ENCODE measurements around the gene WNT11.

WNT11 gene

GRCh38 chr11:76157891-76158290 lies 48.4 kb downstream of the WNT11 start:
- no peak overlapping the region for H3K4me3 ChIP-seq (ENCODE audit: low read length)
- H3K27me3 ChIP-seq (replicated peaks; ENCODE audit: control insufficient read depth, insufficient read depth, low read length), result peaks cover 18% of the 10 kb centered on the region
- no peaks in the 10 kb centered on the region for H3K9me3 ChIP-seq (ENCODE audit: control insufficient read depth, low read length)
- H3K9ac ChIP-seq (ENCODE audit: low read length), result no peak overlapping the region
- H3K36me3 ChIP-seq (ENCODE audit: control insufficient read depth, insufficient read depth, low read length, severe bottlenecking), result no peaks in the 10 kb centered on the region
- DNase-seq (ENCODE audit: low read depth), result no peak
- H3K4me1 ChIP-seq (ENCODE audit: control insufficient read depth, insufficient read depth, low read length), result peaks cover 21% of the 10 kb centered on the region

- no peak overlapping the region for H3K9ac ChIP-seq (ENCODE audit: low read length)
- no peak overlapping the region for H3K4me3 ChIP-seq (ENCODE audit: low read length)
- DNase-seq (ENCODE audit: low read depth), result no peak
- H3K9me3 ChIP-seq (ENCODE audit: control insufficient read depth, low read length), result no peaks in the 10 kb centered on the region
- peaks cover 28% of the 10 kb centered on the region for H3K4me1 ChIP-seq (ENCODE audit: control insufficient read depth, insufficient read depth, low read length)
- no peaks in the 10 kb centered on the region for H3K36me3 ChIP-seq (ENCODE audit: control insufficient read depth, insufficient read depth, low read length, severe bottlenecking)
- peaks cover 10% of the 10 kb centered on the region for H3K27me3 ChIP-seq (replicated peaks; ENCODE audit: control insufficient read depth, insufficient read depth, low read length)
Observed at GRCh38 chr11:76156971-76157427, 49.3 kb downstream of the WNT11 start.

GRCh38 chr11:76155500-76156227 lies 50.6 kb downstream of the WNT11 start:
- DNase-seq (ENCODE audit: low read depth), result no peak
- Histone ChIP-seq H3K27me3 (replicated peaks; ENCODE audit: control insufficient read depth, insufficient read depth, low read length) (peaks cover 5% of the 10 kb centered on the region), H3K4me1 (ENCODE audit: control insufficient read depth, insufficient read depth, low read length) (peaks cover 26% of the 10 kb centered on the region)

GRCh38 chr11:76153571-76153923 lies 52.8 kb downstream of the WNT11 start:
- peaks cover 5% of the 10 kb centered on the region for H3K27me3 ChIP-seq (replicated peaks; ENCODE audit: control insufficient read depth, insufficient read depth, low read length)
- H3K9me3 ChIP-seq (ENCODE audit: control insufficient read depth, low read length), result no peaks in the 10 kb centered on the region
- peak; percentile 54 for DNase-seq (ENCODE audit: low read depth)

More at GRCh38 chr11:76155500-76156227, 50.6 kb downstream of the WNT11 start:
- Histone ChIP-seq H3K9ac (ENCODE audit: low read length) (no peak overlapping the region), H3K36me3 (ENCODE audit: control insufficient read depth, insufficient read depth, low read length, severe bottlenecking) (no peaks in the 10 kb centered on the region), H3K9me3 (ENCODE audit: control insufficient read depth, low read length) (no peaks in the 10 kb centered on the region), H3K4me3 (ENCODE audit: low read length) (no peak overlapping the region)

GRCh38 chr11:76152741-76153570 lies 53.3 kb downstream of the WNT11 start:
- Histone ChIP-seq H3K4me3 (ENCODE audit: low read length) (peak overlapping the region; percentile 72), H3K9me3 (ENCODE audit: control insufficient read depth, low read length) (no peaks in the 10 kb centered on the region), H3K4me1 (ENCODE audit: control insufficient read depth, insufficient read depth, low read length) (peaks cover 26% of the 10 kb centered on the region), H3K27me3 (replicated peaks; ENCODE audit: control insufficient read depth, insufficient read depth, low read length) (peaks cover 5% of the 10 kb centered on the region), H3K36me3 (ENCODE audit: control insufficient read depth, insufficient read depth, low read length, severe bottlenecking) (no peaks in the 10 kb centered on the region), H3K9ac (ENCODE audit: low read length) (peak overlapping the region; percentile 81)
- DNase-seq (ENCODE audit: low read depth), result no peak

More at GRCh38 chr11:76153571-76153923, 52.8 kb downstream of the WNT11 start:
- Histone ChIP-seq H3K4me1 (ENCODE audit: control insufficient read depth, insufficient read depth, low read length) (peaks cover 26% of the 10 kb centered on the region), H3K36me3 (ENCODE audit: control insufficient read depth, insufficient read depth, low read length, severe bottlenecking) (no peaks in the 10 kb centered on the region), H3K4me3 (ENCODE audit: low read length) (peak overlapping the region; percentile 12), H3K9ac (ENCODE audit: low read length) (peak overlapping the region; percentile 81)

GRCh38 chr11:76152086-76152681 lies 54.1 kb downstream of the WNT11 start:
- no peaks in the 10 kb centered on the region for H3K27me3 ChIP-seq (replicated peaks; ENCODE audit: control insufficient read depth, insufficient read depth, low read length)
- peak overlapping the region; percentile 72 for H3K4me3 ChIP-seq (ENCODE audit: low read length)
- peaks cover 26% of the 10 kb centered on the region for H3K4me1 ChIP-seq (ENCODE audit: control insufficient read depth, insufficient read depth, low read length)
- peak overlapping the region; percentile 81 for H3K9ac ChIP-seq (ENCODE audit: low read length)
- peak; percentile 21 for DNase-seq (ENCODE audit: low read depth)
- H3K36me3 ChIP-seq (ENCODE audit: control insufficient read depth, insufficient read depth, low read length, severe bottlenecking), result no peaks in the 10 kb centered on the region
- H3K9me3 ChIP-seq (ENCODE audit: control insufficient read depth, low read length), result no peaks in the 10 kb centered on the region

- Histone ChIP-seq H3K4me3 (ENCODE audit: low read length) (peak overlapping the region; percentile 72), H3K9me3 (ENCODE audit: control insufficient read depth, low read length) (no peaks in the 10 kb centered on the region), H3K4me1 (ENCODE audit: control insufficient read depth, insufficient read depth, low read length) (peaks cover 26% of the 10 kb centered on the region), H3K27me3 (replicated peaks; ENCODE audit: control insufficient read depth, insufficient read depth, low read length) (no peaks in the 10 kb centered on the region), H3K9ac (ENCODE audit: low read length) (peak overlapping the region; percentile 81), H3K36me3 (ENCODE audit: control insufficient read depth, insufficient read depth, low read length, severe bottlenecking) (no peaks in the 10 kb centered on the region)
- no peak for DNase-seq (ENCODE audit: low read depth)
Observed at GRCh38 chr11:76151556-76152085, 54.7 kb downstream of the WNT11 start.

- Histone ChIP-seq H3K36me3 (ENCODE audit: control insufficient read depth, insufficient read depth, low read length, severe bottlenecking) (no peaks in the 10 kb centered on the region), H3K9ac (ENCODE audit: low read length) (no peak overlapping the region), H3K4me3 (ENCODE audit: low read length) (no peak overlapping the region), H3K9me3 (ENCODE audit: control insufficient read depth, low read length) (no peaks in the 10 kb centered on the region), H3K27me3 (replicated peaks; ENCODE audit: control insufficient read depth, insufficient read depth, low read length) (no peaks in the 10 kb centered on the region), H3K4me1 (ENCODE audit: control insufficient read depth, insufficient read depth, low read length) (peaks cover 26% of the 10 kb centered on the region)
- no peak for DNase-seq (ENCODE audit: low read depth)
Observed at GRCh38 chr11:76150141-76150540, 56.2 kb downstream of the WNT11 start.

- Histone ChIP-seq H3K36me3 (ENCODE audit: control insufficient read depth, insufficient read depth, low read length, severe bottlenecking) (no peaks in the 10 kb centered on the region), H3K4me1 (ENCODE audit: control insufficient read depth, insufficient read depth, low read length) (peaks cover 26% of the 10 kb centered on the region), H3K27me3 (replicated peaks; ENCODE audit: control insufficient read depth, insufficient read depth, low read length) (no peaks in the 10 kb centered on the region), H3K4me3 (ENCODE audit: low read length) (no peak overlapping the region), H3K9me3 (ENCODE audit: control insufficient read depth, low read length) (no peaks in the 10 kb centered on the region), H3K9ac (ENCODE audit: low read length) (no peak overlapping the region)
- DNase-seq (ENCODE audit: low read depth), result no peak
Observed at GRCh38 chr11:76149713-76150112, 56.6 kb downstream of the WNT11 start.

- no peaks in the 10 kb centered on the region for H3K36me3 ChIP-seq (ENCODE audit: control insufficient read depth, insufficient read depth, low read length, severe bottlenecking)
- no peaks in the 10 kb centered on the region for H3K27me3 ChIP-seq (replicated peaks; ENCODE audit: control insufficient read depth, insufficient read depth, low read length)
- DNase-seq (ENCODE audit: low read depth), result no peak
- H3K9ac ChIP-seq (ENCODE audit: low read length), result no peak overlapping the region
- no peak overlapping the region for H3K4me3 ChIP-seq (ENCODE audit: low read length)
- no peaks in the 10 kb centered on the region for H3K9me3 ChIP-seq (ENCODE audit: control insufficient read depth, low read length)
- peaks cover 22% of the 10 kb centered on the region for H3K4me1 ChIP-seq (ENCODE audit: control insufficient read depth, insufficient read depth, low read length)
Observed at GRCh38 chr11:76148941-76149613, 57.2 kb downstream of the WNT11 start.

All from adipocyte (in vitro differentiated cells).